ENCODE data around the gene GINS2.

The GINS2 gene

GRCh38 chr16:85640254-85640558 lies 48.5 kb downstream of the GINS2 start:
- DNase-seq (ENCODE audit: low read depth in 2 of 2), result no peak

DNA sequence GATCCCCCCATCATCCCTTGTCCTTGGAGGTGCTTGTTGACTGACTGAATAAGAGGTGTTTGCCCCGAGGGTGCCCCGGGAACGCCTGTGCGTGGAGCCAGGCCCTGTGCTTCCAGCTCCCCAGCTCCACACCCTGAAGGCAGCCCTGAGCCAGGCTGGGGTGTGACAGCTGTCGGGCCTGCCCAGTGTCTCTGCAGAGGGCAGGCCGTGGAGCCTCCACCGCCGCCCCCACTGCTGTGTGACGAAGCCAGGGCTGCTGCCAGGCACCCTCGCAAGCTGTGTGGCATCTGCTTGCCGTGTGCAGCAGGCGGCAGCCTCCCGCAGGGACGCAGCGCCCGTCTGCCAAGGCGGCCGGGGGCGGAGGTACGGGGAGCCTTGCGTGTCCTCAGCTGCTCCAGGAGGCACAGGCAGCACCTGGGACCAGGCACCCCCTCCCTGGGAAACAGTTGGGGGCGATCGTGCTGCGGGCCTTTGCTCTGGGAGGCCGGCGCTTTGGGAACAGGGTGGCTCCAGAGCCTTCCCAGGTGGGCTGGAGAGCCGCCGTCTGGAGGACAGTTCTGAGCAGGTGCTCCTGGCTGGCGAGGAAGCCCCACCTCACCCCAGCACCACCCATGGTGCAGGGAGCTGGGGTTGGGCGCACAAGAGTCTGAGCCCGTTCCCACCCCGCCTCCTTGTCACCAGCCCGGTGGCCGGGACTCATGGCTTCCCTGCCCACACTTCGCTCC lies 49.1 kb downstream of the GINS2 start:
- no peak for DNase-seq (ENCODE audit: low read depth in 2 of 2)

- DNase-seq (ENCODE audit: low read depth in 2 of 2), result no peak
These were observed 49.9 kb downstream of the GINS2 start for GRCh38 chr16:85638695-85639409.

DNA sequence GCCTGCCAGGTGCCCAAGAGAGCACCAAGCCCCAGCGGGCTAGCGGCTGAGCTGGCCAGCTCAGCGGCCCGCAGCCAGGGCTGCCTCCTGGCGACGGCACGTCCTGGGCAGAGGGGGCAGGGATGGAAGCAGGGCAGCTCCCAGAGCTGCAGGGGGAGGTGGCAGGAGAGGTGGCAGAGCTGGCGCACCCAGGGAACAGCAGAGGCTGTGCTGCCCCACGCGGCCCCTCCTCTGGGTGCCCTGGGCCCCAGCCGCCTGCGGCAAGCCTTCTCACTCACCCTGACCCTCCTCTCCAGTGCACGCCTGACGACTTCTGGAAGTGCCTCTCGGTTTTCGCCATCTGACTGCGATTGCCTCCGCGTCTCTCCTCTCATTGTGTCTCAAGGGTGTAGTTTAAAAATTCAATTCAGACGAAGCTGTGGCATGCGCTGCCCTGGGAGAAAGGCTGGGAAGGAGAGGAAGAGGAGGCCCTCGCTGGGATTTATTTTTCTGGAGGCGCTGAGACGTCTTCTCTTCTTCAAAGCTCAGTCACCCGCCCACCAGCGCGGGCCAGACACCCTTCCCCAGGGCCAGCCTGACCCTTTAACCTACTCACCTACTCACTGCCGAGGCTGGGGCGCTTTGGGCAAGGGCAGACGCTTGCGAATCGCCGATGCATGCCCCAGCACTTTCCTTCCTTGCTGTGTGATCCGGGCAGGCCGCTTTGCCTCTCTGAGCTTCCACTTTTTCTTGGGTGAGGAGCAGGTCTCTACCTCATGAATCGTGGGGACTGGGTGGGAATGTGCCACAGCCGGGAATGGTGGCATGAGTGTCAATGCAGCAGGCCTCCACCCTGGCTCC lies 50.7 kb downstream of the GINS2 start:
- no peak for DNase-seq (ENCODE audit: low read depth in 2 of 2)

GRCh38 chr16:85637061-85637807 lies 51.5 kb downstream of the GINS2 start:
- no peak for DNase-seq (ENCODE audit: low read depth in 2 of 2)

DNA sequence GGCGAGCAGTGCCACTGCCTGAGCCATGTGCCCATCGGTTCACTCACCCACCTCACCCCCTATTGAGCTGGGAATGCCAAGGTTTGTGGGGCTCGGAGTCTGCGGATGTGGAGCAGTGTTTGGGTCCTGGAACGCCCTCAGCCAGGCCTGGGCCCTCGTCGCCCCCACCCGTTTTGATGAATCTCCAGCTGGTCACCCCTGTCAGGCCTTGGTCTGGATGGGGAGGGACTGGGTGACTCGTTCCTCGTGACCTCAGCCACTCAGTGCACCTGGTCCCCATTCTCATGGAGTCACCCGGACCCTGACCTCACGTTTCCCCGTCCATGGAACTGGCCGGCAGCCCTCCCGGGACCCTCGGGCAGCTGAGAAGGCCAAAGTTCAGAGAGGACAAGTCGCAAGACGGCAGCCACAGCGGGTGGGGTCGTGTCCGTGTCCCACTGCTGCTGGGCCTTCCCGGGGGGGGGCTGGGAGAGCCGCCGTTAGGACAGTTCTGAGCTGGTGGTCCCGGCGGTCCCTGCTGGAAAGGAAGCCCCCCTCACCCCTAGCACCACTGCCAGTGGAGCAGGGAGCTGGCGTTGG lies 52.4 kb downstream of the GINS2 start:
- DNase-seq (ENCODE audit: low read depth in 2 of 2), result no peak

DNA sequence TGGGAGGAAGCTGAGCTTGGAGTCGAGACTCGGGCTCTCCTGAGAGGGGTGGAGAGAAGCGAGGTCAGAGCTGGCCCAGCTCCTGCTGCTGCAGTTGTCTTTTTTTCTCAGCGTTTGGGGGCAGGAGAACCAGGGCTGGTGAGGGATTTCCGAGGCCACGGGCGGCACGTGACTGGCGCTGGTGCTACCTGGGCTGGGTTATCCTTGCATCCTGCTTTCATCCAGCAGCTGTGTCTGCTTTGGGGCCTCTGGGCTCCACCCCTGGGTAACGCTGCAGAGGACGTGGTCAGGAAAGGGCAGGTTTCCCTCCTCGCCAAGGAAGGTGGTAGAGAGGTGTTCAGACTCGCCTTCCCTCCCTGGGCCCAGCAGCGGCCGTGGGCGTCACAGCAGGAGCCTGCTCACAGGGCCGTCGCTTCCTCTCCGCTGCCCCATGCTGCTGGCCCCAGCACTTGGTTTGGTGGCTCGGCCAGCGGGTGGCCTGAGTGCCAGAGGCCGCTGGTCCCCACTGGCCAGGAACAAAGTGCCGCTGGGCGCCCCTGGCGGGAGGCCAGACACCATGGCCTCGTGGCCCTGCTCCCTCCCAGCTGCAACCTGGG lies 53.1 kb downstream of the GINS2 start:
- no peak for DNase-seq (ENCODE audit: low read depth in 2 of 2)

DNA sequence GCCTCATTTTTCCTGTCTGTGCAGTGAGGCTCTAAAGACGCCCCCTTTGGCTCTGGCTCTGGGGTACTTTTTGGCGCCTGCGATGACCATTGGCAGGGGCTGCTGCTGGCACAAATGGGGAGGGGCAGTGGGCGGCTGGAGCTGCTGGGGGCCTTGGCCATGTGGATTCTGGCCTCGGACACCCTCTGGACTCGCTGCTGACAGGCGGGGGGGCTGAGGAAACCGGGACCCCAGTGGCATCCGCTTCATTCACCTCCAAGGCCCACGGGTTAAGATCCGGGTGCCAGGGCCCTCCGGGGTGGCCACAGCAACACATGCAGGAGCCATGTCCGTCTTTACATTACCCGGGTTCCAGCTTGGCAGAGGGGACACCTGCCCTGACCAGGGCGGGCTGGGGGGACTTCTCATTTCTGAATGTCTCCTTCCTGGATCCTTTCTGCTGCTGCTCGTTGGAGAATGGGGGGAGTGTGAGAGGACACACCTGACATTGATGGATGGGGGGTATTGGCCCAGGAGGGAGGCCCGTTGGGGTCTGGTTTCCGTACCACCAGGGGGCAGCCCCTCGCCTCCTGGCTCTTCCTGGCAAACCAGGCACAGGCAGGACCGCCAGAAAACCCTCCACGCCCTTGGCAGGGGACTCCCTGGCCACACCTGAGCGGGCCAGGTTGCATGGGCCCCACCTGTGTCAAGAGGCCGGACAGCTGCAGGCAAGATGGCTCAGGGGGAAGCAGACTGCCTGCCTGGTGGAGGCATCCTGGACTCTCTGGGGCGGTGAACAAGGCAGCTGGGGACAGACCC lies 53.8 kb downstream of the GINS2 start:
- DNase-seq (ENCODE audit: low read depth in 2 of 2), result no peak

DNA sequence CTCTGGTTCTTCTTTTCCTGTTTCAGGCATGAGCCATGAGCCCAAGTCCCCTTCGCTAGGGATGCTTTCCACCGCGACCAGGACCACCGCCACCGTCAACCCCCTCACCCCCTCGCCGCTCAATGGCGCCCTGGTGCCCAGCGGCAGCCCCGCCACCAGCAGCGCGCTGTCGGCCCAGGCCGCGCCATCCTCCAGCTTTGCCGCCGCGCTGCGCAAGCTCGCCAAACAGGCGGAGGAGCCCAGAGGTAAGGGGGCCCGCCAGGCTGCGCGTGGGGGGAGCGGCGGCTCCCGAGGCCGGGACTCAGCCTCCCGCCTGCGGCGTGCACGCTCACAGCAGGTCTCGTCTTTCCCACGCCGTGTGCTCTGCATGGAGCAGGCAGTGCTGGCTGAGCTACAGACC lies 54.9 kb downstream of the GINS2 start:
- no peak for DNase-seq (ENCODE audit: low read depth in 2 of 2)

DNA sequence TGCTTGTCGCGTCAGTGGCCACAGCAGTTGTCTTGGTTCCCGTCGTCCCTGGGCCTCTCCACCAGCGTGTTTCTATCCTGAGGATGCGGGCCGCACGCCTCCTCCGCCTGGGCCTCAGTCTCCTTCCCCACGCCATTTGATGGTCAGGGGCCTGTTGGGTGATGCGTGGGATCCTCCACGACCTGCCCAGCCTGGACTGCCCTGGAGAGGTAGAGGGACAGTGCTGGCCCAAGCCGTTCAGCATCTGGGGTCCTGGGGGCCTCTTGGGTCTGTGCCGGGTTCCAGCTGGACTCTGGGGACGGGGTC lies 55.4 kb downstream of the GINS2 start:
- no peak for DNase-seq (ENCODE audit: low read depth in 2 of 2)

- no peak for DNase-seq (ENCODE audit: low read depth in 2 of 2)
These were observed 55.9 kb downstream of the GINS2 start for GRCh38 chr16:85632709-85633437.

DNA sequence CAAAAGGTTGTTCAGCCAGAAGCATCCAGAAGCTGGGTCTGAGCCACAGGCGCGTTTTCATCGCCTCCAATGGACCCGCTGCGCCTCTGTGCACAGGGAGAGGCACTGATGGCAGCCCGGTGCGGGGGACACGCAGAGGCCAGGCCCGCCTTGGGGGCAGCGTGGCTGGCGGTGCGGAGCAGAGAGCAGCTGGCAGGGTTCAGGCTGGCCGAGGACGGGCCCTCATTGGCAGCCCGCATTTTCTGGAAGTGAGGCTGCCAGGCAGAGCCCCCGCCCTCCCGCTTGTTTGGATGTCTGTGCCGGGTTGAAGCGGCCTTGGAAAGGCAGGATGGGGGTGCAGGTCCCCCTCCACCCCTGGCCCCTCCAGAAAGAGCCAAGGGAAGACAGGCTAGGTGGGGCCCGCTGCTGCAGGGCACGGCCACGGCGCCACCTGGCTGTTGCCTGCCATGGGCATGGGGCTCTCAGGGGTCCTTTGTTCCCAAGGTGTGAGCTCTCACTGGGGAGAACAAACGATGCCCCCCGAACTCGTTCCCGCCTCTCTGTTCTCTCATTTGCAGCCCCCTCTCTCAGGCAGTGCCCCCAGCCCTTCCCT lies 56.9 kb downstream of the GINS2 start:
- DNase-seq (ENCODE audit: low read depth in 2 of 2), result no peak

DNA sequence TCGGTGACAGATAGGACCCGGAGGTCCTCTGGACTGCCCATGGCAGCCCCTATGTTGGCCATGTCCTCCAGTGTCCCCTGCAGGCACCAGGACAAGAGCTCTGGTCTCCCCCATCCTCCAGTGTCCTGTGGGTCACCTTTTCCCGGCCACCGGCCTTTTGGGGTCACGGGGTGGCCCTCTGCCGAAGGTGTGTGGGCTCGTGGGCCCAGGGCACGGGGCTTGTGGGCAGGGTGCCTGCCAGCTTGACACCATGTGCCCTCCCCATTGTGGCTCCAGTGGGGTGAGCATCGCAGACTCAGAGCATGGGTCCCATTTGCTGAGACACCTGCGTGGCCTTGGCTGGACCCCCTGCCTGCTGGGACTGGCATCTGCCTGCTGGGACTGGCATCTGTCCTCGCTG lies 57.5 kb downstream of the GINS2 start:
- DNase-seq (ENCODE audit: low read depth in 2 of 2), result no peak

GRCh38 chr16:85629853-85630252 lies 58.9 kb downstream of the GINS2 start:
- no peak for DNase-seq (ENCODE audit: low read depth in 2 of 2)

DNA sequence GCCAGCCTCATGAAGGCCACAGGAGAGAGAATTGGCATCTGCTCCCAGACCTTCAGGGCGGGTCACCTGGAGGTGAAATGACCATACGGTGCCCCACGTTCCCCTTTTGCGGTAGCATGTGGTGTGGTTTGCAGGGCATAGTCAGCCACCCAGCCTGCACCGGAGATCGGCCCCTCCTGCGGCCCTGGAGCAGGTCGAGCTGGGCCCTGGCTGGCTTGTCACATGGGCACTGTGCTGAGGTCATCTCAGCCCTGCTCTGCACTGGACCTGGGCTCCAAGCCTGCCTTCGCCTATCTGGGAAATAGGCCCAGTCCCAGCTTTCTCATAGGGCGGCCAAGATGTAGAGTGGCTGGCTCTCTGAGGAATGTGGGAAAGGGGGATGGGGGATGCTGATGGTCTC lies 59.4 kb downstream of the GINS2 start:
- no peak for DNase-seq (ENCODE audit: low read depth in 2 of 2)

DNA sequence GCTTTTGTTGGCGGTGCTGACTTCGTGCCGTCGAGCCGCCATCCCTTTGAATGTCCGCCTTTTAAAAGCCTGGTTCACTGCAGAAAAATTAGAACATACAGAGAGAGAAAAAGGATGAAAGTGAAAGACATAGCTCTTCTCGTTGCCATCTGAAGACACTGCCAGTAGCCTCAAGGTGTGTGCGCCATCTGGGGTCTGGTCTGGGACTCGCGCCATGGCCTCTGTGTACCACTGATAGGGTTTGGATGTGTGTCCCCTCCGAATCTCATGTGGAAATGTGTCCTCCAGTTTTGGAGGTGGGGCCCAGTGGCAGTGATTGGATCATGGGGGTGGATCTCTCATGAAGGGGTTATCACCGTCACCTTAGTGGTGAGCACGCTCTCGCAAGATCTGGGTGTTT lies 60.1 kb downstream of the GINS2 start:
- no peak for DNase-seq (ENCODE audit: low read depth in 2 of 2)

DNA sequence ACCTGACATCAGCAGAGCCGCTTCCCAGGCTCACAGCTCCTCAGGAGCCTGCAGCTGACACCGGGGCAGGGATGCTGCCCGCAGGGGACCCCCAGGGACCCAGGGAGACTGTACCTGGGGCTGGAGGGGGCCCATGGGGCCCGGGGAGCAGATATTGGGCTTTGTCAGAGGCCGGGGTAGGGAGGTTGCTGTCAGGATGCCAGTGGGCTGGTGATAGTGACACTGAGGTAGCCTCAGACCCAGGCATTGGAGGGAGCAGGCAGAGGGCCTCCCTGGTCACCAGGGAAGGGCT lies 60.5 kb downstream of the GINS2 start:
- no peak for DNase-seq (ENCODE audit: low read depth in 2 of 2)

GRCh38 chr16:85627526-85628264 lies 61.1 kb downstream of the GINS2 start:
- no peak for DNase-seq (ENCODE audit: low read depth in 2 of 2)

DNA sequence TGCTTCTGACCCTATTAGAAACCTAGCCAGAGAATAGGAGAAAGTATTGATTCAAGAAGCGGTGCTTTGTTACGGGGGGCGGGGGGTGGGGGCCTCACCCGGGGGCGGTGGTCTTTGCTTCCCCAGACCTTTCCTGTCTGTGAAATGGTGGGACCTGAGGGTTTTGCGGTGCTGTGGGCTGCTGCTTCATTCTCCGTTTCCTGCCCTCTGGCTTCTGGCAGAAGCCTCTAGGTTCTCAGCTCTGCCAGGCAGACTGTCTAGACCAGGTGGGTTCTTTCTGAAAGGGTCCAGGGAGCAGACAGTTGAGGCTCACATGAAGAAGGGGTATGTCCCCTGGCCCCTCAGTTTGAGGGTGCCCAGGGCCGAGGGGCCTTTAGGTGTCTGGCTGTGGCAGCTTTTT lies 61.7 kb downstream of the GINS2 start:
- no peak for DNase-seq (ENCODE audit: low read depth in 2 of 2)
